ENCODE measurements around the gene IL11RA. TPM values are rescaled to one million over a fixed set of nuclear protein-coding genes. Genes with fewer than 3 reads are reported as not detected.

Gene IL11RA
- total RNA-seq, 1 donor from 2014 or later, result 32.9 TPM

- Mint-ChIP-seq H3K4me1 (ENCODE audit: low read depth) (peaks cover 34% of the 10 kb centered on the region), H3K9me3 (ENCODE audit: low read depth) (no peaks in the 10 kb centered on the region), H3K27ac (ENCODE audit: unreplicated experiment) (no peak overlapping the region), H3K4me3 (ENCODE audit: unreplicated experiment) (no peak overlapping the region), H3K36me3 (ENCODE audit: low read depth) (peaks cover 8% of the 10 kb centered on the region), H3K27me3 (ENCODE audit: low read depth) (no peaks in the 10 kb centered on the region)
- no peak for TF ChIP-seq CTCF (IDR thresholded peaks at IDR 0.05)
- DNase-seq (ENCODE audit: low spot score), result no peak
Measured at GRCh38 chr9:34615132-34615531, 36.9 kb upstream of the IL11RA start.

- Mint-ChIP-seq H3K4me3 (ENCODE audit: unreplicated experiment) (peak within 1 kb of the TSS; percentile 92), H3K4me1 (ENCODE audit: low read depth) (peaks cover 23% of the 10 kb centered on the region), H3K27ac (ENCODE audit: unreplicated experiment) (peak within 1 kb of the TSS; percentile 76), H3K36me3 (ENCODE audit: low read depth) (peaks cover 8% of the 10 kb centered on the region), H3K9me3 (ENCODE audit: low read depth) (no peaks in the 10 kb centered on the region), H3K27me3 (ENCODE audit: low read depth) (peaks cover 3% of the 10 kb centered on the region)
- no peak for TF ChIP-seq CTCF (IDR thresholded peaks at IDR 0.05)
- no peak for DNase-seq (ENCODE audit: low spot score)
Measured at GRCh38 chr9:34620061-34620994, 31.7 kb upstream of the IL11RA start, which contains the start of gene DCTN3. TSS of gene DCTN3 (minus strand) at chr9:34620495. CDS start at chr9:34620464, 31 bp downstream.

GRCh38 chr9:34623374-34624235 lies 28.4 kb upstream of the IL11RA start:
- Mint-ChIP-seq H3K4me3 (ENCODE audit: unreplicated experiment) (no peak overlapping the region), H3K27me3 (ENCODE audit: low read depth) (peaks cover 29% of the 10 kb centered on the region), H3K27ac (ENCODE audit: unreplicated experiment) (no peak overlapping the region)

GRCh38 chr9:34624475-34625185 lies 27.4 kb upstream of the IL11RA start:
- Mint-ChIP-seq H3K4me3 (ENCODE audit: unreplicated experiment) (no peak overlapping the region), H3K36me3 (ENCODE audit: low read depth) (no peaks in the 10 kb centered on the region), H3K27me3 (ENCODE audit: low read depth) (peaks cover 36% of the 10 kb centered on the region)

More at GRCh38 chr9:34623374-34624235, 28.4 kb upstream of the IL11RA start:
- no peak for TF ChIP-seq CTCF (IDR thresholded peaks at IDR 0.05)
- Mint-ChIP-seq H3K9me3 (ENCODE audit: low read depth) (no peaks in the 10 kb centered on the region), H3K4me1 (ENCODE audit: low read depth) (peaks cover 28% of the 10 kb centered on the region), H3K36me3 (ENCODE audit: low read depth) (no peaks in the 10 kb centered on the region)
- no peak for DNase-seq (ENCODE audit: low spot score)

More at GRCh38 chr9:34624475-34625185, 27.4 kb upstream of the IL11RA start:
- no peak for DNase-seq (ENCODE audit: low spot score)
- no peaks in the 10 kb centered on the region for H3K9me3 Mint-ChIP-seq (ENCODE audit: low read depth)
- H3K4me1 Mint-ChIP-seq (ENCODE audit: low read depth), result peaks cover 24% of the 10 kb centered on the region
- H3K27ac Mint-ChIP-seq (ENCODE audit: unreplicated experiment), result no peak overlapping the region
- no peak for TF ChIP-seq CTCF (IDR thresholded peaks at IDR 0.05)

Data from chondrocyte (in vitro differentiated cells).